Bronchial epithelial cell (primary cell): ENCODE results near the gene SETD5. TPM values are rescaled to one million over a fixed set of nuclear protein-coding genes. Genes with fewer than 3 reads are reported as not detected.

Experiments
- DNase-seq: peaks from one replicate; pipeline ENCODE4 v3.0.0-alpha.2; 2010; ENCODE audit warnings: low read depth
- FAIRE-seq: peaks from 2 replicates; lab custom pipeline; 2011; peaks lifted over from hg19 to GRCh38; lab: Jason Lieb, UNC
- H3K27me3 ChIP-seq: 2 replicates; pipeline ENCODE4 v1.5.1; 2011; ENCODE audit warnings: low read length; ENCODE audit not compliant: control insufficient read depth, insufficient read depth
- H3K36me3 ChIP-seq: 2 replicates; pipeline ENCODE4 v1.5.1; 2011; ENCODE audit warnings: low read length; ENCODE audit not compliant: control insufficient read depth, insufficient read depth
- H3K4me3 ChIP-seq: 2 replicates; pipeline ENCODE4 v1.5.1; 2011; ENCODE audit warnings: mild to moderate bottlenecking, low read depth, low read length, control low read depth
- CTCF ChIP-seq: IDR thresholded peaks from 2 replicates; pipeline ENCODE4 v1.5.1; 2011; ENCODE audit warnings: mild to moderate bottlenecking, moderate library complexity, low read length, control low read depth, inconsistent platforms; ENCODE audit not compliant: insufficient read depth, severe bottlenecking
- total RNA-seq: library from RNA; depleted of rRNA; stranded (reverse); fragments of >200 nt; gene quantifications from 2 replicates; pipeline ENCODE4 v1.2.1, GENCODE V29; 2014

The SETD5 gene
- total RNA-seq, 1 donor from 2014 or later = 53.7 TPM

- no peak for FAIRE-seq
These were observed 70.0 kb downstream of the SETD5 start for GRCh38 chr3:9467451-9467850.

GRCh38 chr3:9468460-9468859 lies 71.0 kb downstream of the SETD5 start:
- no peak for TF ChIP-seq CTCF
- Histone ChIP-seq H3K27me3 (no peaks in the 10 kb centered on the region), H3K36me3 (peaks cover 57% of the 10 kb centered on the region), H3K4me3 (no peak overlapping the region)
- FAIRE-seq (no peak), DNase-seq (no peak)

More at GRCh38 chr3:9467451-9467850, 70.0 kb downstream of the SETD5 start:
- H3K4me3 ChIP-seq = no peak overlapping the region
- no peaks in the 10 kb centered on the region for H3K27me3 ChIP-seq
- peaks cover 51% of the 10 kb centered on the region for H3K36me3 ChIP-seq
- no peak for TF ChIP-seq CTCF
- DNase-seq = no peak

- FAIRE-seq (no peak), DNase-seq (no peak)
- Histone ChIP-seq H3K4me3 (no peak overlapping the region), H3K36me3 (peaks cover 60% of the 10 kb centered on the region), H3K27me3 (no peaks in the 10 kb centered on the region)
- TF ChIP-seq CTCF = no peak
These were observed 72.6 kb downstream of the SETD5 start for GRCh38 chr3:9469986-9470385.

- H3K4me3 ChIP-seq = no peak overlapping the region
- DNase-seq (no peak), FAIRE-seq (no peak)
- H3K36me3 ChIP-seq = peaks cover 49% of the 10 kb centered on the region
- TF ChIP-seq CTCF = no peak
- no peaks in the 10 kb centered on the region for H3K27me3 ChIP-seq
These were observed 76.2 kb downstream of the SETD5 start for GRCh38 chr3:9473496-9474065.

GRCh38 chr3:9474482-9474881 lies 77.1 kb downstream of the SETD5 start:
- no peaks in the 10 kb centered on the region for H3K27me3 ChIP-seq
- no peak for TF ChIP-seq CTCF
- peaks cover 47% of the 10 kb centered on the region for H3K36me3 ChIP-seq
- H3K4me3 ChIP-seq = no peak overlapping the region
- DNase-seq (no peak), FAIRE-seq (no peak)

GRCh38 chr3:9476935-9477334 lies 79.5 kb downstream of the SETD5 start:
- Histone ChIP-seq H3K27me3 (no peaks in the 10 kb centered on the region), H3K4me3 (no peak overlapping the region), H3K36me3 (peaks cover 34% of the 10 kb centered on the region)
- DNase-seq (no peak), FAIRE-seq (no peak)
- no peak for TF ChIP-seq CTCF
